Measurements from ENCODE around the gene ZBTB1. TPM values are rescaled to one million over a fixed set of nuclear protein-coding genes. Genes with fewer than 3 reads are reported as not detected.
A peak's percentile ranks its signal among the peaks of the same experiment; 100 is the strongest.

ZBTB1 gene
- total RNA-seq, 2 experiments from 2014 or later = 81.2 to 86.1 TPM

DNA sequence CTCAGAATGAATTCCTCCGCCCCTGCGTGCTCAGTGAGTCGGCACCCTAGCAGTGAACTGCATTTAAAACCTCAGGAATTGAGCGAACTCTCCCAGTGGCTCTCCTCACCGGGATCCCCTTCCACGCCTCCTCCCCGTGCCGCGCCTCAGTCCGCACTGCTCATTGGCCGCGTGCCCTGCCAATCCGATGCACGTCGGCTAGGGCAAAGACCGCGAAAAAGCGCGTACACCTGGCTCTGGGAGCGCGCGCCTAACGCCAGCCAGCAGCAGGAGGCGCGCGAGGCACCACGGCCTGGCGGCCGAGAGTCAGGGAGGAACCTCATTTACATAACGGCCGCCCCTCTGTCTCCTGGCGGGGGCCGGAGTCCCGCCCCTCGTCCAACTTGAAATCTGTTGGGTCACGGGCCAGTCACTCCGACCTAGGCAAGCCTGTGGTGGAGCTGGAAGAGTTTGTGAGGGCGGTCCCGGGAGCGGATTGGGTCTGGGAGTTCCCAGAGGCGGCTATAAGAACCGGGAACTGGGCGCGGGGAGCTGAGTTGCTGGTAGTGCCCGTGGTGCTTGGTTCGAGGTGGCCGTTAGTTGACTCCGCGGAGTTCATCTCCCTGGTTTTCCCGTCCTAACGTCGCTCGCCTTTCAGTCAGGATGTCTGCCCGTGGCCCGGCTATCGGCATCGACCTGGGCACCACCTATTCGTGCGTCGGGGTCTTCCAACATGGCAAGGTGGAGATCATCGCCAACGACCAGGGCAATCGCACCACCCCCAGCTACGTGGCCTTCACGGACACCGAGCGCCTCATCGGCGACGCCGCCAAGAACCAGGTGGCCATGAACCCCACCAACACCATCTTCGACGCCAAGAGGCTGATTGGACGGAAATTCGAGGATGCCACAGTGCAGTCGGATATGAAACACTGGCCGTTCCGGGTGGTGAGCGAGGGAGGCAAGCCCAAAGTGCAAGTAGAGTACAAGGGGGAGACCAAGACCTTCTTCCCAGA lies 35.9 kb downstream of the ZBTB1 start, which contains the start of gene HSPA2:
HSPA2 (plus strand) TSS at position 534 of the 995 bp plus-strand sequence; CDS start at position 643, 109 bp downstream.
- Mint-ChIP-seq H3K27ac (peak within 1 kb of the TSS; percentile 91), H3K36me3 (ENCODE audit: low read depth) (peaks cover 23% of the 10 kb centered on the region), H3K9me3 (peaks cover 8% of the 10 kb centered on the region), H3K27me3 (peaks cover 45% of the 10 kb centered on the region), H3K4me3 (peak within 1 kb of the TSS; percentile 94), H3K4me1 (peaks cover 36% of the 10 kb centered on the region)
- peak; percentile 97 for DNase-seq
- POLR2A ChIA-PET = interaction anchor here (0.6 to 3.3 kb wide), 12 partner anchors 8 to 152 kb away, joined by 3 to 14 read pairs (median 4); partner anchors contain the start of genes AKAP5, MTHFD1, PPP1R36 and ZBTB1
- CTCF ChIA-PET = interaction anchor here (0.7 to 1.9 kb wide), 23 partner anchors 9 to 349 kb away, joined by 3 to 16 read pairs (median 3); partner anchors contain the start of gene PPP1R36

DNA sequence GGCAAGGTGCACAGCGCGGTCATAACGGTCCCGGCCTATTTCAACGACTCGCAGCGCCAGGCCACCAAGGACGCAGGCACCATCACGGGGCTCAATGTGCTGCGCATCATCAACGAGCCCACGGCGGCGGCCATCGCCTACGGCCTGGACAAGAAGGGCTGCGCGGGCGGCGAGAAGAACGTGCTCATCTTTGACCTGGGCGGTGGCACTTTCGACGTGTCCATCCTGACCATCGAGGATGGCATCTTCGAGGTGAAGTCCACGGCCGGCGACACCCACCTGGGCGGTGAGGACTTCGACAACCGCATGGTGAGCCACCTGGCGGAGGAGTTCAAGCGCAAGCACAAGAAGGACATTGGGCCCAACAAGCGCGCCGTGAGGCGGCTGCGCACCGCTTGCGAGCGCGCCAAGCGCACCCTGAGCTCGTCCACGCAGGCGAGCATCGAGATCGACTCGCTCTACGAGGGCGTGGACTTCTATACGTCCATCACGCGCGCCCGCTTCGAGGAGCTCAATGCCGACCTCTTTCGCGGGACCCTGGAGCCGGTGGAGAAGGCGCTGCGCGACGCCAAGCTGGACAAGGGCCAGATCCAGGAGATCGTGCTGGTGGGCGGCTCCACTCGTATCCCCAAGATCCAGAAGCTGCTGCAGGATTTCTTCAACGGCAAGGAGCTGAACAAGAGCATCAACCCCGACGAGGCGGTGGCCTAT lies 36.8 kb downstream of the ZBTB1 start:
- Mint-ChIP-seq H3K4me3 (peak overlapping the region; percentile 94), H3K27me3 (peaks cover 47% of the 10 kb centered on the region)

DNA sequence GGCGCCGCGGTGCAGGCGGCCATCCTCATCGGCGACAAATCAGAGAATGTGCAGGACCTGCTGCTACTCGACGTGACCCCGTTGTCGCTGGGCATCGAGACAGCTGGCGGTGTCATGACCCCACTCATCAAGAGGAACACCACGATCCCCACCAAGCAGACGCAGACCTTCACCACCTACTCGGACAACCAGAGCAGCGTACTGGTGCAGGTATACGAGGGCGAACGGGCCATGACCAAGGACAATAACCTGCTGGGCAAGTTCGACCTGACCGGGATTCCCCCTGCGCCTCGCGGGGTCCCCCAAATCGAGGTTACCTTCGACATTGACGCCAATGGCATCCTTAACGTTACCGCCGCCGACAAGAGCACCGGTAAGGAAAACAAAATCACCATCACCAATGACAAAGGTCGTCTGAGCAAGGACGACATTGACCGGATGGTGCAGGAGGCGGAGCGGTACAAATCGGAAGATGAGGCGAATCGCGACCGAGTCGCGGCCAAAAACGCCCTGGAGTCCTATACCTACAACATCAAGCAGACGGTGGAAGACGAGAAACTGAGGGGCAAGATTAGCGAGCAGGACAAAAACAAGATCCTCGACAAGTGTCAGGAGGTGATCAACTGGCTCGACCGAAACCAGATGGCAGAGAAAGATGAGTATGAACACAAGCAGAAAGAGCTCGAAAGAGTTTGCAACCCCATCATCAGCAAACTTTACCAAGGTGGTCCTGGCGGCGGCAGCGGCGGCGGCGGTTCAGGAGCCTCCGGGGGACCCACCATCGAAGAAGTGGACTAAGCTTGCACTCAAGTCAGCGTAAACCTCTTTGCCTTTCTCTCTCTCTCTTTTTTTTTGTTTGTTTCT lies 37.6 kb downstream of the ZBTB1 start:
- Mint-ChIP-seq H3K9me3 (peaks cover 8% of the 10 kb centered on the region), H3K4me1 (peaks cover 36% of the 10 kb centered on the region), H3K27ac (no peak overlapping the region), H3K4me3 (peak overlapping the region; percentile 94), H3K27me3 (peaks cover 47% of the 10 kb centered on the region), H3K36me3 (ENCODE audit: low read depth) (peaks cover 23% of the 10 kb centered on the region)
- ChIA-PET CTCF (interaction anchor here (0.7 to 1.4 kb wide), 6 partner anchors 8 to 350 kb away, joined by 3 to 6 read pairs (median 3); no protein-coding TSS in a partner anchor), POLR2A (interaction anchor here (0.9 to 1.1 kb wide), 3 partner anchors 9 to 39 kb away, joined by 4 to 5 read pairs (median 4); no protein-coding TSS in a partner anchor)
- peak; percentile 29 for DNase-seq

More for the DNA sequence above, 36.8 kb downstream of the ZBTB1 start:
- DNase-seq = peak; percentile 22
- POLR2A ChIA-PET = interaction anchor here (0.6 to 3.3 kb wide), 6 partner anchors 9 to 76 kb away, joined by 3 to 10 read pairs (median 4); partner anchors contain the start of gene AKAP5
- Mint-ChIP-seq H3K27ac (peak overlapping the region; percentile 14), H3K36me3 (ENCODE audit: low read depth) (peaks cover 23% of the 10 kb centered on the region), H3K9me3 (peaks cover 8% of the 10 kb centered on the region), H3K4me1 (peaks cover 36% of the 10 kb centered on the region)
- CTCF ChIA-PET = interaction anchor here (0.7 to 1.7 kb wide), 6 partner anchors 9 to 348 kb away, joined by 3 to 10 read pairs (median 4); no protein-coding TSS in a partner anchor

DNA sequence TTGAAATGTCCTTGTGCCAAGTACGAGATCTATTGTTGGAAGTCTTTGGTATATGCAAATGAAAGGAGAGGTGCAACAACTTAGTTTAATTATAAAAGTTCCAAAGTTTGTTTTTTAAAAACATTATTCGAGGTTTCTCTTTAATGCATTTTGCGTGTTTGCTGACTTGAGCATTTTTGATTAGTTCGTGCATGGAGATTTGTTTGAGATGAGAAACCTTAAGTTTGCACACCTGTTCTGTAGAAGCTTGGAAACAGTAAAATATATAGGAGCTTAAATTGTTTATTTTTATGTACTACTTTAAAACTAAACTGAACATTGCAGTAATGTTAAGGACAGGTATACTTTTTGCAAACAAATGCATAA lies 38.2 kb downstream of the ZBTB1 start:
- Mint-ChIP-seq H3K9me3 (peaks cover 8% of the 10 kb centered on the region), H3K4me3 (peak overlapping the region; percentile 94), H3K27ac (no peak overlapping the region), H3K4me1 (peaks cover 36% of the 10 kb centered on the region), H3K27me3 (peaks cover 47% of the 10 kb centered on the region), H3K36me3 (ENCODE audit: low read depth) (peaks cover 23% of the 10 kb centered on the region)
- DNase-seq = no peak
- ChIA-PET POLR2A (no interaction called here), CTCF (interaction anchor here (1.0 to 1.4 kb wide), 3 partner anchors 18 to 349 kb away, joined by 3 to 6 read pairs (median 3); no protein-coding TSS in a partner anchor)

DNA sequence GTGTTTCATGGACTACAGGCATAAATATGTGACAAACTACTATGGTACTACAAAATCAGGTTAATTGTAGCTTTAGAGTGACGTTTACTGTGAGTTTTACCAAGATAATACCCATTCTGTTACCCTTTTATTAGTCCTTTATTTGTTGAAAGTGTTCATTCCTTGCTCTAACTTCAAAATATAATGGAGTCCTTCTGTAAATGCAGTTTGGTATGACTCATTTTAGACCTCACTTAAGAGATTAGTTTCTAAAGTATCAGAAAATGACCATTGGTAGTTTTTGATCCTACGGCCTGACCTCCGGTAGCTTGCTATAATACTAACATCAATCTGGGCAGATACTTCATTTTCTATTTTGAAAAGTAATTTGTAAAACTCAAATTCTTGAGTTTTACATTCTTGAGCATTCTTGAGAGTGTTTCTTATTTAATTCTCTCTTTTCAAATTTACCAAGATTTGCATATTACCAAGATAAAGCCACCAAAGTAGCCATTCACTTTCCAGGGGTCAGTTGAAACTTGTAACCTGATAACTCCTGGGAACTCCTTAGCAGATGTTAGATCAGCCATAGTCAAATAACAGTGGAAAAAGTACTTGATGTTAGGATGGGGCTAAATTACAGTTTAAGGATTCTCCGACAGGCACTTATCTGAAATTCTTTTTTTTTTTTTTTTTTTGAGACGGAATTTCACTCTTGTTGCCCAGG lies 40.2 kb downstream of the ZBTB1 start:
- Mint-ChIP-seq H3K4me3 (no peak overlapping the region), H3K4me1 (peaks cover 42% of the 10 kb centered on the region), H3K36me3 (ENCODE audit: low read depth) (peaks cover 23% of the 10 kb centered on the region), H3K27me3 (peaks cover 47% of the 10 kb centered on the region), H3K9me3 (peaks cover 8% of the 10 kb centered on the region), H3K27ac (no peak overlapping the region)
- ChIA-PET POLR2A (no interaction called here), CTCF (interaction anchor here (0.9 kb wide), 1 partner anchor 278 kb away, joined by 3 read pairs; no protein-coding TSS in a partner anchor)
- DNase-seq = no peak

DNA sequence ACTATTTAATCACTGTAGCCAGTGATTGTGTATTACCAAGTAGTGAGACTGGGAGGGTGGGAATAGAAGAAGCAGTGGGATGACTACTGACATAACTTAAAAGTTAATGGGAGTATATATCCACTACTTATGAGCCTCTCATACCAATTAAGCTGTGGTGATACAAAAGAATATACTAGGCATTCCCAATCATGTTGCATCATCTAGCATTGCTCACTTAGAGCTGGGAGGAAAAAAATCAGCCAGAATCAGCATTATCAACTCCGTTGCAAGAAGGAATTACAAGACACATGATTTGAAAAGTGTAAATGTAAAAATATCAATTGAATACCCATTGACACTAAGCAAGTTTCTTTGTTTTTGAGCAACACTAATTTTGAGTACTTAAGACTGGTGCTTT lies 44.4 kb downstream of the ZBTB1 start:
- H3K36me3 Mint-ChIP-seq (ENCODE audit: low read depth) = no peaks in the 10 kb centered on the region
- H3K9me3 Mint-ChIP-seq = no peaks in the 10 kb centered on the region
- DNase-seq = no peak
- ChIA-PET POLR2A (interaction anchor here (1.6 kb wide), 2 partner anchors 9 to 45 kb away, joined by 6 to 7 read pairs; partner anchors contain the start of genes HSPA2 and ZBTB1), CTCF (interaction anchor here (1.4 kb wide), 1 partner anchor 8 kb away, joined by 3 read pairs; the partner anchor contains the start of gene HSPA2)
- H3K4me1 Mint-ChIP-seq = peaks cover 17% of the 10 kb centered on the region
- H3K27ac Mint-ChIP-seq = no peak overlapping the region
- peaks cover 39% of the 10 kb centered on the region for H3K27me3 Mint-ChIP-seq
- no peak overlapping the region for H3K4me3 Mint-ChIP-seq

DNA sequence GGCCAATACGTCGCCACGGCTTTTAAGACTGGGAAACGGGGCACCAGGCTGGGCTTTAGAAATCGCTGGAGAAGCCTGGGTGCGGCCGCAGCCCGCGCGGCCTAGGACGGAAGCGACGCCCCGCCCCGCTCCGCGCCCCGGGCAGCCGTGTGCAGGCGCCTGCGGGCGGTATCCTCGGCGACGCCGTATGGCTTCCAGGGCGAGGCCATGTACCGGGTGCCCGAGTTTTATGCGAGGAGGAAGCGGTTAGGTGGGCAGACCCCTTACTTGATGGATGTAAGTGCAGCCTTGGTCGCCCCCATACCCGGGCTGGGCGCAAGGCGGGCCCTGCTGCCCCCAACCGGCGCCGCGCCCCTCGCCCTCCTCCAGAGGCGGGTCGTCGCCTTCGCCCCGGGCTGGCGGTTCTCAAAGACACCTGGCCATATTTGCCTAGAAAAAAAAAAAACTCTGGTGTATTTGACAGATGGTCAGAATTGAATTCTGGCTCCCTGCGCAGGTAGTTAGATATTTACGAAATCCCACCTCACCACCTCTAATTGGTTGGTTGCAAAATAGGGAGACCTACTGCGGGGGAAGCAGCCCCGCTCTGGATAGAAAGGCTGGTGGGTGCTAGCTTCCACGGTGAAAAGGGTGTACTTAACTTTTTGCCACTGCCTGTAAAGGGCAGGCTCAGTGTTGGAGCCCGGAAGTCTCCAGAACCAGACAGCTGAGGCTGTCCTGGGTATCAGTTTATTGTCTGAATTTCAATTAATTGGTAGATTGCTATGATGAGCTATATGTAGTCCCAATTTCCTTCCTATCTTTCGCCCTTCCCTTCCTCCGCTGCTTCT lies 45.4 kb downstream of the ZBTB1 start, which contains the start of gene PPP1R36:
PPP1R36 (plus strand) TSS at position 171 of the 830 bp plus-strand sequence; CDS start at position 208, 37 bp downstream.
- Mint-ChIP-seq H3K9me3 (no peaks in the 10 kb centered on the region), H3K27me3 (peaks cover 34% of the 10 kb centered on the region), H3K27ac (no peak within 1 kb of the TSS), H3K4me1 (peaks cover 17% of the 10 kb centered on the region), H3K4me3 (peak within 1 kb of the TSS; percentile 33), H3K36me3 (ENCODE audit: low read depth) (no peaks in the 10 kb centered on the region)
- DNase-seq = peak; percentile 58
- POLR2A ChIA-PET = interaction anchor here (0.8 to 1.6 kb wide), 5 partner anchors 8 to 365 kb away, joined by 3 to 7 read pairs (median 5); partner anchors contain the start of genes HSPA2 and ZBTB1
- CTCF ChIA-PET = interaction anchor here (1.0 to 2.2 kb wide), 5 partner anchors 8 to 121 kb away, joined by 3 to 10 read pairs (median 5); partner anchors contain the start of gene HSPA2

DNA sequence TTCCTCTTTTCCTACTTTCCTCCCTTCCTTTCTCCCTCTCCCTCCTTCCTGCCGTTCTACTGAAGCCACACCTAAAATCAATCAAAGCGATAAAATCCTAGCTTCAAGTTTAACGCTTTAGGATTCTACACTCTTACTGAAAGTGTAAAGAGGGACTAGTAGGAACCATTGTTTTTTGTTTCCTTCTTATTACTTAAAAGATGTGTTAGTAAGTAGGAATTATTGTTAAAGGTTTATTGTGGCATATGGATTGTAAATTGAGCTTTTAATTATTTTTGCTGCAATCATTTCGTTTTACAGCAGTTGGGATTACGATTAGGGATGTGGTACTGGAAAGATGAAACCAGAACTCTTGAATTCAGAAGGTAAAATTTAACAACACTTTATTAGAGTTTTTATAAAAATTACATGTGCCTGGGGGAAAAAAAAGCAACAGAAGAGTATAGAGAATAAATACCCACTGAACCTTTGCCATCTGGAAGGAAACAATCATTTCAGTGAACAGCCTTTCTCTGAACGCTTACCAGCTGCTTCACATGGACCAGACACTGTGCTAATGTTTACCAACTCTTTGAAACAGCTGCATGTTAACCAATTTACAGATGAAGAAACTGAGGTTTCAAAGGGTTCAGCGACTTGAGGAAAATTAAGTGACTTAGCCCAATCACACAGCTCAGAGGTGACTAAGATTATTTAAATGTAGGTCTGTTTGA lies 46.2 kb downstream of the ZBTB1 start:
- DNase-seq = no peak
- Mint-ChIP-seq H3K27me3 (peaks cover 37% of the 10 kb centered on the region), H3K36me3 (ENCODE audit: low read depth) (no peaks in the 10 kb centered on the region), H3K9me3 (no peaks in the 10 kb centered on the region), H3K4me3 (no peak overlapping the region), H3K27ac (no peak overlapping the region), H3K4me1 (peaks cover 17% of the 10 kb centered on the region)
- ChIA-PET CTCF (interaction anchor here (0.6 to 2.2 kb wide), 5 partner anchors 9 to 120 kb away, joined by 3 to 10 read pairs (median 5); partner anchors contain the start of gene HSPA2), POLR2A (interaction anchor here (0.5 to 1.6 kb wide), 4 partner anchors 9 to 364 kb away, joined by 3 to 5 read pairs (median 4); partner anchors contain the start of gene HSPA2)

DNA sequence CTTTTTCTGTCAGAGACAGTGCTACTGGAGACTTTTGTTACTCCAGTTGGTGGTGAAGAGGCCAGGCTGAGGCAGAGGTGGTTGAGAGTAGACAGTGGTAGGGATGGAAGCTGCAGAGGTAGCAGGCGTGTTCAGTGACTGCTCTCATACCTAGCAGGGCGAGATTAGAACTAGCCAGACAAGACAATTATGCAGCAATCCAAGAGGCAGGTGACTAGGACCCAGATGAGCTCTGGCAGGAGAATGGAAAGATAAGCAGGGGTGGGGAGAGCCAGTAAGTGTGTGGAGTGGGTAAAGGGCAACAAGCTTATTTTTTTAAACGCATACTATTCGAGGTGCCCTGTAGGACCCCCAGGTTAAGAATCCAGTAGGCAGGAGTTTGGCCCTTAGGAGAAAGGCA lies 50.0 kb downstream of the ZBTB1 start:
- CTCF ChIA-PET = no interaction called here
- POLR2A ChIA-PET = no interaction called here
- no peak for DNase-seq
- Mint-ChIP-seq H3K4me1 (peaks cover 8% of the 10 kb centered on the region), H3K4me3 (no peak overlapping the region), H3K27me3 (peaks cover 35% of the 10 kb centered on the region), H3K36me3 (ENCODE audit: low read depth) (no peaks in the 10 kb centered on the region), H3K9me3 (no peaks in the 10 kb centered on the region), H3K27ac (no peak overlapping the region)

DNA sequence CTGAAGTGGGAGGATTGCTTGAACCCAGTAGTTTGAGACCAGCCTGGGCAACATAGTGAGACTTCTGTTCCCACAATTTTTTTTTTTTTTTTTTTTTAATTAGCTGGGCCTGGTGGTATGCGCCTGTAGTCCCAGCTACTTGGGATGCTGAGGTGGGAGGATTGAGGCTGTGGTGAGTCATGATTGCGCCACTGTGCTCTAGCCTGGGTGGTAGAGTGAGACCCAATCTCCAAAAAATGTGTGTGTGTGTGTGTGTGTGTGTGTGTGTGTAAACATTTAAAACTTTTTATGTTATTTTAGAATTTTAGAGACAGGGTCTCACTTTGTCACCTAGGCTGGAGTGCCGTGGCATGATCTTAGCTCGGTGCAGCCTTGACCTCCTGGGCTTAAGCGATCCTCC lies 52.0 kb downstream of the ZBTB1 start:
- POLR2A ChIA-PET = interaction anchor here (0.6 to 0.7 kb wide), 2 partner anchors 9 to 321 kb away, joined by 3 read pairs; no protein-coding TSS in a partner anchor
- CTCF ChIA-PET = interaction anchor here (0.6 to 0.7 kb wide), 3 partner anchors 13 to 20 kb away, joined by 3 to 4 read pairs (median 3); no protein-coding TSS in a partner anchor
- peaks cover 10% of the 10 kb centered on the region for H3K4me1 Mint-ChIP-seq
- no peak overlapping the region for H3K4me3 Mint-ChIP-seq
- peaks cover 21% of the 10 kb centered on the region for H3K27me3 Mint-ChIP-seq
- no peaks in the 10 kb centered on the region for H3K36me3 Mint-ChIP-seq (ENCODE audit: low read depth)
- no peak overlapping the region for H3K27ac Mint-ChIP-seq
- DNase-seq = no peak
- H3K9me3 Mint-ChIP-seq = no peaks in the 10 kb centered on the region

Measured in activated CD4-positive, alpha-beta memory T cell treated with anti-CD3 and anti-CD28 coated beads, Interleukin-2, amount 10 ng/mL, durations not matched to agents 7 days and 5 days (primary cell).